Kidney (tissue), 14 donors: ENCODE measurements around the gene TRIM40. TPM values are rescaled to one million over a fixed set of nuclear protein-coding genes. Genes with fewer than 3 reads are reported as not detected.

Experiments
- DNase-seq, 5 donors: peaks; one replicate each; pipeline ENCODE4 v3.0.0-alpha.2; 2013 to 2020
- FAIRE-seq: peaks from 2 replicates; lab custom pipeline; 2012; peaks lifted over from hg19 to GRCh38; lab: Jason Lieb, UNC
- H3K27ac ChIP-seq, 2 donors: one replicate each; pipeline ENCODE4 v1.7.0; 2013; ENCODE audit warnings: low read depth in 2 of 2, low read length in 2 of 2, inconsistent platforms in 1 of 2
- H3K27me3 ChIP-seq: one replicate; pipeline ENCODE4 v1.7.1; 2013; ENCODE audit warnings: low read length, inconsistent platforms; ENCODE audit not compliant: control insufficient read depth, insufficient read depth
- H3K36me3 ChIP-seq, 3 donors: one replicate each; pipeline versions ENCODE4 v1.7.0 to v1.7.1; 2013; ENCODE audit warnings: low read length in 3 of 3, control low read depth in 1 of 3, inconsistent platforms in 1 of 3; ENCODE audit not compliant: insufficient read depth in 3 of 3, control insufficient read depth in 2 of 3
- H3K4me1 ChIP-seq, 3 donors: one replicate each; pipeline versions ENCODE4 v1.7.0 to v1.7.1; 2013; ENCODE audit warnings: low read length in 3 of 3, inconsistent platforms in 1 of 3, low read depth in 1 of 3; ENCODE audit not compliant: control insufficient read depth in 2 of 3, insufficient read depth in 2 of 3
- H3K4me3 ChIP-seq, 3 donors: one replicate each; pipeline versions ENCODE4 v1.7.0 to v1.8.1; 2013; ENCODE audit warnings: low read length in 3 of 3, control low read depth in 1 of 3, inconsistent platforms in 1 of 3
- H3K9ac ChIP-seq, 3 donors: one replicate each; pipeline versions ENCODE4 v1.7.0 to v1.7.1; 2013; ENCODE audit warnings: low read length in 3 of 3, control low read depth in 1 of 3, inconsistent platforms in 1 of 3
- H3K9me3 ChIP-seq, 3 donors: one replicate each; pipeline versions ENCODE4 v1.7.0 to v1.7.1; 2013; ENCODE audit warnings: low read length in 3 of 3, control low read depth in 1 of 3, inconsistent platforms in 1 of 3; ENCODE audit not compliant: control insufficient read depth in 2 of 3, insufficient read depth in 1 of 3
- CTCF ChIP-seq: IDR thresholded peaks from 3 replicates; pipeline ENCODE4 v1.5.1; 2012; ENCODE audit warnings: mild to moderate bottlenecking, moderate library complexity, borderline replicate concordance; ENCODE audit not compliant: insufficient read depth; ENCODE audit errors: extremely low read depth
- intact Hi-C: fragments of 100-400 bp; cut with DNase I; formaldehyde crosslinking; loops from one replicate; pipeline ENCODE4 v1.11.1; 2022
- polyA plus RNA-seq: library from polyadenylated mRNA; stranded (reverse); fragments of 350-450 nt; fragmentation: Illumina TruSeq; extraction: RNeasy Lipid Tissue Mini Kit (QIAGEN cat#74804); gene quantifications from one replicate; pipeline ENCODE4 v1.2.3, GENCODE V29; 2014; ENCODE audit warnings: low read depth, low replicate concordance; ENCODE audit not compliant: insufficient read depth
- total RNA-seq: library from RNA; stranded (reverse); fragmentation: NEBNext Ultra II Directional; extraction: Animal tissue kit (Norgen Biotek cat#: 25700); gene quantifications from one replicate; pipeline ENCODE4 v1.2.1, GENCODE V29; 2021
- donor health status: control.
- donor health status: control.
- donor health status: control.
- donor health status: control.
- donor health status: control.
- donor health status: DM: yes; HTN: yes; CAD: no.
- donor health status: Normal renal cell carcinoma (clear cell type).

Gene TRIM40
- total and polyA plus RNA-seq, 2 donors from 2014 or later, result not detected

GRCh38 chr6:30184417-30185031 lies 48.6 kb downstream of the TRIM40 start:
- peaks cover 0 to 24% (median 15%) of the 10 kb centered on the region in 3 donors for H3K36me3 ChIP-seq
- intact Hi-C loops, result no loop called here
- no peaks in the 10 kb centered on the region for H3K9me3 ChIP-seq
- FAIRE-seq (no peak), DNase-seq (no peak)
- H3K4me3 ChIP-seq, result no peak overlapping the region
- no peaks in the 10 kb centered on the region for H3K4me1 ChIP-seq
- TF ChIP-seq CTCF, result no peak
- no peaks in the 10 kb centered on the region for H3K27me3 ChIP-seq
- no peak overlapping the region for H3K9ac ChIP-seq
- H3K27ac ChIP-seq, result no peak overlapping the region

- H3K27me3 ChIP-seq, result no peaks in the 10 kb centered on the region
- DNase-seq, result no peak
- H3K9ac ChIP-seq, result no peak overlapping the region
- no peak overlapping the region for H3K4me3 ChIP-seq
- peaks cover 0 to 36% (median 27%) of the 10 kb centered on the region in 3 donors for H3K36me3 ChIP-seq
- intact Hi-C loops, result no loop called here
- no peak for FAIRE-seq
- no peaks in the 10 kb centered on the region for H3K9me3 ChIP-seq
- TF ChIP-seq CTCF, result no peak
- H3K27ac ChIP-seq, result no peak overlapping the region
- no peaks in the 10 kb centered on the region for H3K4me1 ChIP-seq
These were observed 50.0 kb downstream of the TRIM40 start for GRCh38 chr6:30185846-30186484.

- no peak overlapping the region for H3K9ac ChIP-seq
- H3K36me3 ChIP-seq, result peaks cover 0 to 39% (median 27%) of the 10 kb centered on the region in 3 donors
- H3K27ac ChIP-seq, result no peak overlapping the region
- no peaks in the 10 kb centered on the region for H3K4me1 ChIP-seq
- H3K9me3 ChIP-seq, result no peaks in the 10 kb centered on the region
- no peaks in the 10 kb centered on the region for H3K27me3 ChIP-seq
- no peak overlapping the region for H3K4me3 ChIP-seq
- DNase-seq (no peak), FAIRE-seq (no peak)
- no peak for TF ChIP-seq CTCF
- intact Hi-C loops, result no loop called here
These were observed 52.6 kb downstream of the TRIM40 start for GRCh38 chr6:30188541-30188940.
